ENCODE results near the gene SLC2A4.

- TF ChIP-seq POLR2A (IDR thresholded peaks at IDR 0.05; ENCODE audit: low read length), result no peak
- no peak for TF ChIP-seq GATA1 (IDR thresholded peaks at IDR 0.05; ENCODE audit: low read depth, low read length)
Measured at GRCh38 chr17:7259555-7259889, 22.0 kb upstream of the SLC2A4 start.

Measured in erythroblast (primary cell).